ENCODE results near the gene ZNF385B.

Gene ZNF385B

GRCh38 chr2:179751163-179751809 lies 110.1 kb downstream of the ZNF385B start:
- H4K12ac ChIP-seq (ENCODE audit: low read depth, low read length): no peak overlapping the region
- no peak overlapping the region for H3K27ac ChIP-seq (ENCODE audit: low read depth, low read length)
- no peak overlapping the region for H2AK5ac ChIP-seq (ENCODE audit: low read length)
- no peaks in the 10 kb centered on the region for H3K4me1 ChIP-seq (ENCODE audit: control insufficient read depth in 1 of 2, insufficient read depth in 2 of 2, low read length in 2 of 2)
- H3K23ac ChIP-seq (ENCODE audit: low read length): no peak overlapping the region
- H4K91ac ChIP-seq (ENCODE audit: low read depth, low read length): no peak overlapping the region
- H3K4ac ChIP-seq (ENCODE audit: low read depth, low read length): no peak overlapping the region
- no peak overlapping the region for H3K9ac ChIP-seq (ENCODE audit: low read length)
- H3K14ac ChIP-seq (ENCODE audit: low read length): no peak overlapping the region
- H2BK5ac ChIP-seq (ENCODE audit: low read depth, low read length, poor library complexity): no peak overlapping the region
- no peak overlapping the region for H4K8ac ChIP-seq (ENCODE audit: low read depth, low read length)
- no peaks in the 10 kb centered on the region for H3K36me3 ChIP-seq (ENCODE audit: control insufficient read depth in 1 of 2, insufficient read depth in 2 of 2, low read length in 2 of 2)
- no peak overlapping the region for H2AFZ ChIP-seq (ENCODE audit: insufficient read depth, low read length, poor library complexity)
- no peak overlapping the region for H3K4me2 ChIP-seq (ENCODE audit: low read length)
- peak in 1 of 2 donors; percentile 57 for DNase-seq
- H3K27me3 ChIP-seq (ENCODE audit: insufficient read depth, low read length): no peaks in the 10 kb centered on the region
- H2BK120ac ChIP-seq (ENCODE audit: insufficient read depth, low read length, poor library complexity): no peak overlapping the region
- no peaks in the 10 kb centered on the region for H3K79me2 ChIP-seq (ENCODE audit: control insufficient read depth, insufficient read depth, low read length, poor library complexity)
- H3K9me3 ChIP-seq (ENCODE audit: insufficient read depth, low read depth, low read length): no peaks in the 10 kb centered on the region
- H3K79me1 ChIP-seq (ENCODE audit: low read length): no peaks in the 10 kb centered on the region
- no CpG with 5 or more reads among the region's 4 CpGs for WGBS (ENCODE audit: extremely low coverage, insufficient coverage, insufficient read length)
- H2BK12ac ChIP-seq (ENCODE audit: low read length): no peak overlapping the region
- H3K18ac ChIP-seq (ENCODE audit: low read length): no peak overlapping the region
- no peak overlapping the region for H3K4me3 ChIP-seq (ENCODE audit: low read depth, low read length)

- no peak overlapping the region for H3K27ac ChIP-seq (ENCODE audit: low read depth, low read length)
- WGBS (ENCODE audit: extremely low coverage, insufficient coverage, insufficient read length): no CpG with 5 or more reads among the region's 1 CpG
Measured at GRCh38 chr2:179749210-179749609, 112.2 kb downstream of the ZNF385B start.

GRCh38 chr2:179746981-179747380 lies 114.4 kb downstream of the ZNF385B start:
- no peak overlapping the region for H4K8ac ChIP-seq (ENCODE audit: low read depth, low read length)

More at GRCh38 chr2:179749210-179749609, 112.2 kb downstream of the ZNF385B start:
- no peaks in the 10 kb centered on the region for H3K36me3 ChIP-seq (ENCODE audit: control insufficient read depth in 1 of 2, insufficient read depth in 2 of 2, low read length in 2 of 2)
- no peak for DNase-seq
- H3K4me1 ChIP-seq (ENCODE audit: control insufficient read depth in 1 of 2, insufficient read depth in 2 of 2, low read length in 2 of 2): no peaks in the 10 kb centered on the region
- H2BK5ac ChIP-seq (ENCODE audit: low read depth, low read length, poor library complexity): no peak overlapping the region
- no peak overlapping the region for H3K4me2 ChIP-seq (ENCODE audit: low read length)
- H3K4me3 ChIP-seq (ENCODE audit: low read depth, low read length): no peak overlapping the region
- no peak overlapping the region for H3K9ac ChIP-seq (ENCODE audit: low read length)
- H3K18ac ChIP-seq (ENCODE audit: low read length): no peak overlapping the region
- no peak overlapping the region for H4K91ac ChIP-seq (ENCODE audit: low read depth, low read length)
- H3K9me3 ChIP-seq (ENCODE audit: insufficient read depth, low read depth, low read length): no peaks in the 10 kb centered on the region
- no peak overlapping the region for H4K12ac ChIP-seq (ENCODE audit: low read depth, low read length)
- no peak overlapping the region for H3K14ac ChIP-seq (ENCODE audit: low read length)
- no peaks in the 10 kb centered on the region for H3K27me3 ChIP-seq (ENCODE audit: insufficient read depth, low read length)
- H2AFZ ChIP-seq (ENCODE audit: insufficient read depth, low read length, poor library complexity): no peak overlapping the region
- H3K79me1 ChIP-seq (ENCODE audit: low read length): no peaks in the 10 kb centered on the region
- no peak overlapping the region for H2BK12ac ChIP-seq (ENCODE audit: low read length)
- no peaks in the 10 kb centered on the region for H3K79me2 ChIP-seq (ENCODE audit: control insufficient read depth, insufficient read depth, low read length, poor library complexity)
- H3K4ac ChIP-seq (ENCODE audit: low read depth, low read length): no peak overlapping the region
- H2BK120ac ChIP-seq (ENCODE audit: insufficient read depth, low read length, poor library complexity): no peak overlapping the region
- no peak overlapping the region for H2AK5ac ChIP-seq (ENCODE audit: low read length)
- no peak overlapping the region for H4K8ac ChIP-seq (ENCODE audit: low read depth, low read length)
- no peak overlapping the region for H3K23ac ChIP-seq (ENCODE audit: low read length)

GRCh38 chr2:179745635-179746256 lies 115.7 kb downstream of the ZNF385B start:
- no CpG with 5 or more reads among the region's 5 CpGs for WGBS (ENCODE audit: extremely low coverage, insufficient coverage, insufficient read length)

More at GRCh38 chr2:179746981-179747380, 114.4 kb downstream of the ZNF385B start:
- Histone ChIP-seq H2AK5ac (ENCODE audit: low read length) (no peak overlapping the region), H2BK5ac (ENCODE audit: low read depth, low read length, poor library complexity) (no peak overlapping the region), H2AFZ (ENCODE audit: insufficient read depth, low read length, poor library complexity) (no peak overlapping the region), H3K27me3 (ENCODE audit: insufficient read depth, low read length) (no peaks in the 10 kb centered on the region), H4K12ac (ENCODE audit: low read depth, low read length) (no peak overlapping the region), H3K9me3 (ENCODE audit: insufficient read depth, low read depth, low read length) (no peaks in the 10 kb centered on the region), H3K9ac (ENCODE audit: low read length) (no peak overlapping the region), H3K79me1 (ENCODE audit: low read length) (no peaks in the 10 kb centered on the region), H3K4me2 (ENCODE audit: low read length) (no peak overlapping the region), H3K4me3 (ENCODE audit: low read depth, low read length) (no peak overlapping the region), H3K27ac (ENCODE audit: low read depth, low read length) (no peak overlapping the region), H3K4me1 (ENCODE audit: control insufficient read depth in 1 of 2, insufficient read depth in 2 of 2, low read length in 2 of 2) (no peaks in the 10 kb centered on the region), H3K4ac (ENCODE audit: low read depth, low read length) (no peak overlapping the region), H2BK12ac (ENCODE audit: low read length) (no peak overlapping the region), H3K23ac (ENCODE audit: low read length) (no peak overlapping the region), H3K36me3 (ENCODE audit: control insufficient read depth in 1 of 2, insufficient read depth in 2 of 2, low read length in 2 of 2) (no peaks in the 10 kb centered on the region), H3K18ac (ENCODE audit: low read length) (no peak overlapping the region), H2BK120ac (ENCODE audit: insufficient read depth, low read length, poor library complexity) (no peak overlapping the region), H3K14ac (ENCODE audit: low read length) (no peak overlapping the region), H4K91ac (ENCODE audit: low read depth, low read length) (no peak overlapping the region), H3K79me2 (ENCODE audit: control insufficient read depth, insufficient read depth, low read length, poor library complexity) (no peaks in the 10 kb centered on the region)
- DNase-seq: no peak
- no CpG with 5 or more reads among the region's 5 CpGs for WGBS (ENCODE audit: extremely low coverage, insufficient coverage, insufficient read length)

More at GRCh38 chr2:179745635-179746256, 115.7 kb downstream of the ZNF385B start:
- no peak overlapping the region for H3K4me2 ChIP-seq (ENCODE audit: low read length)
- DNase-seq: no peak
- no peak overlapping the region for H3K23ac ChIP-seq (ENCODE audit: low read length)
- H3K9me3 ChIP-seq (ENCODE audit: insufficient read depth, low read depth, low read length): no peaks in the 10 kb centered on the region
- no peak overlapping the region for H3K9ac ChIP-seq (ENCODE audit: low read length)
- H3K4me1 ChIP-seq (ENCODE audit: control insufficient read depth in 1 of 2, insufficient read depth in 2 of 2, low read length in 2 of 2): no peaks in the 10 kb centered on the region
- H3K14ac ChIP-seq (ENCODE audit: low read length): no peak overlapping the region
- H4K12ac ChIP-seq (ENCODE audit: low read depth, low read length): no peak overlapping the region
- H3K79me2 ChIP-seq (ENCODE audit: control insufficient read depth, insufficient read depth, low read length, poor library complexity): no peaks in the 10 kb centered on the region
- no peaks in the 10 kb centered on the region for H3K36me3 ChIP-seq (ENCODE audit: control insufficient read depth in 1 of 2, insufficient read depth in 2 of 2, low read length in 2 of 2)
- no peak overlapping the region for H3K27ac ChIP-seq (ENCODE audit: low read depth, low read length)
- no peak overlapping the region for H4K91ac ChIP-seq (ENCODE audit: low read depth, low read length)
- H2AFZ ChIP-seq (ENCODE audit: insufficient read depth, low read length, poor library complexity): no peak overlapping the region
- H4K8ac ChIP-seq (ENCODE audit: low read depth, low read length): no peak overlapping the region
- no peak overlapping the region for H3K18ac ChIP-seq (ENCODE audit: low read length)
- H3K27me3 ChIP-seq (ENCODE audit: insufficient read depth, low read length): no peaks in the 10 kb centered on the region
- no peaks in the 10 kb centered on the region for H3K79me1 ChIP-seq (ENCODE audit: low read length)
- H2AK5ac ChIP-seq (ENCODE audit: low read length): no peak overlapping the region
- H3K4me3 ChIP-seq (ENCODE audit: low read depth, low read length): no peak overlapping the region
- H2BK12ac ChIP-seq (ENCODE audit: low read length): no peak overlapping the region
- H3K4ac ChIP-seq (ENCODE audit: low read depth, low read length): no peak overlapping the region
- no peak overlapping the region for H2BK5ac ChIP-seq (ENCODE audit: low read depth, low read length, poor library complexity)
- H2BK120ac ChIP-seq (ENCODE audit: insufficient read depth, low read length, poor library complexity): no peak overlapping the region
